PFSK-1 (cell line): Measurements from ENCODE around the gene CERS5.

ENCODE experiments used
- FOXP2 ChIP-seq: optimal IDR thresholded peaks from 2 replicates; pipeline ENCODE3; 2011; ENCODE audit warnings: borderline replicate concordance, control low read depth, inconsistent platforms; ENCODE audit not compliant: insufficient read depth; ENCODE audit errors: extremely low read length, extremely low read depth
- POLR2AphosphoS5 ChIP-seq: IDR thresholded peaks from 2 replicates; pipeline ENCODE4 v1.6.1; 2012; ENCODE audit warnings: low read depth, mild to moderate bottlenecking, control low read depth, low read length, moderate library complexity
- SIN3A ChIP-seq: IDR thresholded peaks from 2 replicates; pipeline ENCODE4 v1.6.1; 2012; ENCODE audit warnings: mild to moderate bottlenecking, low read length, moderate library complexity, borderline replicate concordance; ENCODE audit not compliant: insufficient read depth
- TAF1 ChIP-seq: IDR thresholded peaks from 2 replicates; pipeline ENCODE4 v1.6.1; 2012; ENCODE audit warnings: low read length, control low read depth, borderline replicate concordance; ENCODE audit not compliant: insufficient read depth
- TF ChIP-seq, protein P1 (sequence below), 2 experiments: IDR thresholded peaks; 2 replicates each; pipeline versions ENCODE4 v1.6.1 to v1.8.0; 2011 to 2012; ENCODE audit warnings: low read depth in 2 of 2, low read length in 2 of 2, control low read depth in 1 of 2, inconsistent platforms in 1 of 2, mild to moderate bottlenecking in 1 of 2, moderate library complexity in 1 of 2; ENCODE audit not compliant: insufficient read depth in 1 of 2

The CERS5 gene

DNA sequence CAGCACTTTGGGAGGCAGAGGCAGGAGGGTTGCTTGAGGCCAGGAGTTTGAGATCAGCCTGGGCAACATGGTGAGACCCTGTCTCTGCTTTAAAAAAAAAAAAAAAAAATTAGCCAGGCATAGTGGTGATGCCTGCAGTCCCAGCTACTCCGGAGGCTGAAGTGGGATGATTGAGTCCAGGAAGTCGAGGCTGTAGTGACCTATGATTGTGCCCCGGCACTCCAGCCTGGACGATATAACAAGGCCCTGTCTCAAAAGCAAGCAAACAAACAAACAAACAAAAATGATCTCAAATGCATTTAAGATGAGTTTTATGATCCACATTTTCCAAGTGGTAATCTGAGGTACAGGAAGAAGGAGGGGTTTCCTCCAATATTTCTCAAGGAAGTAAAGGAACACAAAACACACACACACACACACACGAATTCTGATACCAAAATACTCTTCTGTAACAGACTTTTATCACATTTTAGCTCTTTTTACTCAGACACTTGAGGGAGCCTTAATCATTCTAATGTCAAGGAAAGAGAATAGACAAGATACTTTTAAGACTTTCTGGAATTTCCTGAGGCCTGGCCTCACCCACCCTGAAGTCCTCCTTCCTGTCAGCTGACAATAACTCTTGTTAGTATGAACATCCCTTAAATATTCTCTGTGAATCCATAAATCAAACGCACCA, 44.4 kb upstream of the CERS5 start:
- TF ChIP-seq SIN3A: no peak

DNA sequence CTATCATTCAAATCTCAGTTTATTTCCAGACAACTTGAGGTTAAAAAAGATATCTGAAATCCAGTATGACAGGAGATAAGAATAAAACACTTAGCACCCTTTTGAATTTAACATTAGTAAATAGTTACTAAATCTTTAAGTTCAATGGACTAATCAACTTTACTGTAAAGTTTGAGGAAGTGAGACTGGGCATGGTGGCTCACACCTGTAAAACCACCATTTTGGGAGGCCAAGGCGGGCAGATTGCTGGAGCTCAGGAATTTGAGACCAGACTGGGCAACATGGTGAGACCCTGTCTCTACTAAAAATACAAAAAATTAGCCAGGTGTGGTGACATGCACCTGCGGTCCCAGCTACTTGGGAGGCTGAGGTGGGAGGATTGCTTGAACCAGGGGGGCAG, 40.3 kb upstream of the CERS5 start:
- TF ChIP-seq FOXP2 (no peak), TAF1 (no peak), SIN3A (no peak), POLR2AphosphoS5 (no peak)
- TF ChIP-seq, protein P1, sequence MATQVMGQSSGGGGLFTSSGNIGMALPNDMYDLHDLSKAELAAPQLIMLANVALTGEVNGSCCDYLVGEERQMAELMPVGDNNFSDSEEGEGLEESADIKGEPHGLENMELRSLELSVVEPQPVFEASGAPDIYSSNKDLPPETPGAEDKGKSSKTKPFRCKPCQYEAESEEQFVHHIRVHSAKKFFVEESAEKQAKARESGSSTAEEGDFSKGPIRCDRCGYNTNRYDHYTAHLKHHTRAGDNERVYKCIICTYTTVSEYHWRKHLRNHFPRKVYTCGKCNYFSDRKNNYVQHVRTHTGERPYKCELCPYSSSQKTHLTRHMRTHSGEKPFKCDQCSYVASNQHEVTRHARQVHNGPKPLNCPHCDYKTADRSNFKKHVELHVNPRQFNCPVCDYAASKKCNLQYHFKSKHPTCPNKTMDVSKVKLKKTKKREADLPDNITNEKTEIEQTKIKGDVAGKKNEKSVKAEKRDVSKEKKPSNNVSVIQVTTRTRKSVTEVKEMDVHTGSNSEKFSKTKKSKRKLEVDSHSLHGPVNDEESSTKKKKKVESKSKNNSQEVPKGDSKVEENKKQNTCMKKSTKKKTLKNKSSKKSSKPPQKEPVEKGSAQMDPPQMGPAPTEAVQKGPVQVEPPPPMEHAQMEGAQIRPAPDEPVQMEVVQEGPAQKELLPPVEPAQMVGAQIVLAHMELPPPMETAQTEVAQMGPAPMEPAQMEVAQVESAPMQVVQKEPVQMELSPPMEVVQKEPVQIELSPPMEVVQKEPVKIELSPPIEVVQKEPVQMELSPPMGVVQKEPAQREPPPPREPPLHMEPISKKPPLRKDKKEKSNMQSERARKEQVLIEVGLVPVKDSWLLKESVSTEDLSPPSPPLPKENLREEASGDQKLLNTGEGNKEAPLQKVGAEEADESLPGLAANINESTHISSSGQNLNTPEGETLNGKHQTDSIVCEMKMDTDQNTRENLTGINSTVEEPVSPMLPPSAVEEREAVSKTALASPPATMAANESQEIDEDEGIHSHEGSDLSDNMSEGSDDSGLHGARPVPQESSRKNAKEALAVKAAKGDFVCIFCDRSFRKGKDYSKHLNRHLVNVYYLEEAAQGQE (IDR thresholded peaks at IDR 0.05; ENCODE audit: insufficient read depth in 1 of 2, low read depth in 2 of 2, low read length in 2 of 2): no peak

DNA sequence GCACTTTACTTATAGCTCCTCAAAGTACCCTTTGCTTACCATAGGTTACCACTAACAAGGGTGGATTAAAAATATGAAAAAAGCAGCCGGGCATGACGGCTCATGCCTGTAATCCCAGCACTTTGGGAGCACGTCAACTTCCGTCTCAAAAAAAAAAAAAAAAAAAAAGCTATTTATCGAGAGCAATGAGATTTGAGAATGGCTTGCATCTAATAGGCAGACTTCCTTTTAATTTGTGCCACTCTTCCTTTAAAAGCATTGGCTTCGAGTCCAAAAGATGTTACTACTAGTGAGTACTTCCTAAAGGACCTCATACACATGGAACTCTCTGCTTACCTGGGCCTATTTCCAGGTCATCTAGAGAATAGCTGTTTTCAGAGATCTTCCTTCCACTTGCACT, 38.5 kb upstream of the CERS5 start:
- no peak for TF ChIP-seq SIN3A
- TF ChIP-seq, protein P1 (IDR thresholded peaks at IDR 0.05; ENCODE audit: insufficient read depth in 1 of 2, low read depth in 2 of 2, low read length in 2 of 2): no peak
- no peak for TF ChIP-seq FOXP2
- no peak for TF ChIP-seq POLR2AphosphoS5
- TF ChIP-seq TAF1: no peak

DNA sequence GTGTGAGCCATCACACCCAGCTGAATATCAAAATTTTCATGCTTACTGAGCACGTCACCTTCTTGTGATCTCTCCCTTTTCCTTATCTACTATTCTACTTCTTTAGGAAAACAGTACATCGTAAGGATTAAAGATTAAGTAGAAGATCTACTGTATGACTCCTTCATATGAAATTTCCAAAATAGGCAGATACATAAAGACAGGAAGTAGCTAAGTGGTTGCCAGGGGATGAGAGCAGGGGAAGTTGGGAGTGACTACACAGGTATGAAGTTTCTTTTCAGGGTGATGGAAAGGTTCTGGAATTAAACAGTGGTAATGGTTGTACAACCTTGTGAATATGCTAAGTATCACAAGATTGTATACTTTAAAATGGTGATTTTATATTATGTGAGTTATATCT, 36.5 kb upstream of the CERS5 start:
- TF ChIP-seq POLR2AphosphoS5 (no peak), TAF1 (no peak), FOXP2 (no peak), SIN3A (no peak)
- TF ChIP-seq, protein P1 (IDR thresholded peaks at IDR 0.05; ENCODE audit: insufficient read depth in 1 of 2, low read depth in 2 of 2, low read length in 2 of 2): no peak

DNA sequence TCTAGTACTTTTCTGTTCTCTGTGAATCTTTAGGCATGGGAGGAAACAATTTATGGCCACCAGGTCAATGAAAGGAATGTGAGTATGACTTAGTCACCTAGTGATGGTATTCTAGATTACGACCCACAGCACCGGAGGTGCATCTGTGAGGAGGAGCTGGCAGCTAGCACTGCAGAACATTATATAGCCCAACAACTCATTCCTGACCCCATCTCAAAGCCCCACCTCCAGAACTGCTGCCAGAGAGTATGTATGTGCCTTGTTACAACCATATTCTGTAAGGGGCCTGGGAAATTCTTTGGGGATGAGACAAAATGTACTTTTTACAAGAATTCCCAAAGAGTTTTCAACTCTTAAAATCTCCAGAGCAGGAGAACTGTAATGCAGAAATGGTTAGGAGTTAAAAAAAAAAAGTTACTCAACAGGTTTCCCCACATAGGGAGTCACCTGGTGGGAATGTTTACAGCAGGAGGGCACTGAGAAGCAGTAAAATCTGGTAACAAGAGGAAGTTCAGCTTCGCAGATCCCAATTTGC, 34.9 kb upstream of the CERS5 start:
- TF ChIP-seq SIN3A: no peak
- TF ChIP-seq, protein P1 (IDR thresholded peaks at IDR 0.05; ENCODE audit: insufficient read depth in 1 of 2, low read depth in 2 of 2, low read length in 2 of 2): no peak
- TF ChIP-seq POLR2AphosphoS5: no peak
- TF ChIP-seq TAF1: no peak
- TF ChIP-seq FOXP2: no peak
